Tibial artery (tissue), 4 donors: ENCODE data around the gene WASF3.
A peak's percentile ranks its signal among the peaks of the same experiment; 100 is the strongest.
"Not testable (repeated sequence)": the region's sequence is repeated elsewhere in the genome, so short reads cannot be mapped to it uniquely, and the experiment has no call there.

Experiments
- DNase-seq, 2 donors: peaks; one replicate each; pipeline ENCODE4 v3.0.0-alpha.2; 2019
- H3K27ac ChIP-seq, 2 donors: fragments of 200-600 bp; sonication (generic) in 1 of 2; 1 replicate in 1 of 2; 2 replicates in 1 of 2; pipeline ENCODE4 v1.5.1; 2018 to 2019; ENCODE audit warnings: mild to moderate bottlenecking in 1 of 2
- H3K27me3 ChIP-seq, 2 donors: fragments of 200-600 bp; sonication (generic) in 1 of 2; one replicate each; pipeline versions ENCODE4 v1.5.1 to v1.6.0; 2016 to 2019
- H3K36me3 ChIP-seq, 3 donors: fragments of 200-600 bp; sonication (generic) in 2 of 3; one replicate each; pipeline ENCODE4 v1.5.1; 2016 to 2019; ENCODE audit warnings: mild to moderate bottlenecking in 2 of 3
- H3K4me1 ChIP-seq, 4 donors: fragments of 200-600 bp; sonication (generic) in 2 of 4; 1 replicate in 3 of 4; 2 replicates in 1 of 4; pipeline ENCODE4 v1.5.1; 2016 to 2019
- H3K4me3 ChIP-seq, 2 donors: fragments of 200-600 bp; sonication (generic) in 1 of 2; 1 replicate in 1 of 2; 2 replicates in 1 of 2; pipeline ENCODE4 v1.5.1; 2018 to 2019; ENCODE audit warnings: mild to moderate bottlenecking in 2 of 2
- H3K9me3 ChIP-seq, 3 donors: fragments of 200-600 bp; sonication (generic) in 1 of 3; one replicate each; pipeline ENCODE4 v1.5.1; 2016 to 2019
- CTCF ChIP-seq, 2 experiments: fragments of 200-600 bp in 1 of 2; fragments of 450-650 bp in 1 of 2; IDR thresholded peaks; one replicate each; pipeline ENCODE4 v1.5.1; 2017 to 2019; ENCODE audit warnings: antibody characterized with exemption in 2 of 2, mild to moderate bottlenecking in 1 of 2, moderate library complexity in 1 of 2
- intact Hi-C: fragments of 100-400 bp; cut with DNase I; formaldehyde crosslinking; loops from one replicate; pipeline ENCODE4 v1.15.0; 2023; ENCODE audit warnings: low total_unique reads

WASF3 gene

GRCh38 chr13:26718872-26719271 is 161.4 kb downstream of the WASF3 start:
- peaks cover 0 to 2% of the 10 kb centered on the region in 2 donors for H3K27me3 ChIP-seq
- no peak overlapping the region for H3K27ac ChIP-seq
- no peaks in the 10 kb centered on the region for H3K4me1 ChIP-seq
- H3K9me3 ChIP-seq, result no peaks in the 10 kb centered on the region
- intact Hi-C loops, result no loop called here
- no peak for DNase-seq
- H3K36me3 ChIP-seq, result no peaks in the 10 kb centered on the region
- no peak for TF ChIP-seq CTCF (IDR thresholded peaks at IDR 0.05)
- no peak overlapping the region for H3K4me3 ChIP-seq

- Histone ChIP-seq H3K9me3 (no peaks in the 10 kb centered on the region), H3K4me3 (no peak overlapping the region), H3K4me1 (no peaks in the 10 kb centered on the region), H3K27ac (no peak overlapping the region), H3K27me3 (peaks cover 0 to 2% of the 10 kb centered on the region in 2 donors), H3K36me3 (no peaks in the 10 kb centered on the region)
- no peak for TF ChIP-seq CTCF (IDR thresholded peaks at IDR 0.05)
- intact Hi-C loops, result no loop called here
- no peak for DNase-seq
Measured at GRCh38 chr13:26719356-26719945, 162.0 kb downstream of the WASF3 start.

GRCh38 chr13:26721251-26722121 is 164.0 kb downstream of the WASF3 start:
- H3K4me3 ChIP-seq, result no peak overlapping the region
- peaks cover 0 to 5% (median 0%) of the 10 kb centered on the region in 4 donors for H3K4me1 ChIP-seq
- no peak for DNase-seq
- H3K36me3 ChIP-seq, result no peaks in the 10 kb centered on the region
- peaks cover 0 to 2% of the 10 kb centered on the region in 2 donors for H3K27me3 ChIP-seq
- intact Hi-C loops, result no loop called here
- no peak overlapping the region for H3K27ac ChIP-seq
- no peaks in the 10 kb centered on the region for H3K9me3 ChIP-seq
- TF ChIP-seq CTCF (IDR thresholded peaks at IDR 0.05), result no peak

GRCh38 chr13:26722321-26722720 is 164.8 kb downstream of the WASF3 start:
- TF ChIP-seq CTCF (IDR thresholded peaks at IDR 0.05), result no peak
- H3K9me3 ChIP-seq, result no peaks in the 10 kb centered on the region
- no peak overlapping the region for H3K4me3 ChIP-seq
- intact Hi-C loops, result no loop called here
- no peaks in the 10 kb centered on the region for H3K36me3 ChIP-seq
- H3K27ac ChIP-seq, result no peak overlapping the region
- H3K27me3 ChIP-seq, result no peaks in the 10 kb centered on the region
- peaks cover 0 to 13% (median under 1%) of the 10 kb centered on the region in 4 donors for H3K4me1 ChIP-seq
- DNase-seq, result no peak

GRCh38 chr13:26723620-26724019 is 166.1 kb downstream of the WASF3 start:
- H3K4me3 ChIP-seq, H3K27me3 ChIP-seq, DNase-seq, H3K36me3 ChIP-seq, intact Hi-C loops, H3K27ac ChIP-seq, H3K9me3 ChIP-seq: not testable (repeated sequence)
- H3K4me1 ChIP-seq, result peaks cover 0 to 23% (median 2%) of the 10 kb centered on the region in 4 donors

- peak in 1 of 2 donors; percentile 25 for DNase-seq
- Histone ChIP-seq H3K4me1 (peaks cover 0 to 23% (median 2%) of the 10 kb centered on the region in 4 donors), H3K27me3 (no peaks in the 10 kb centered on the region), H3K4me3 (no peak overlapping the region), H3K36me3 (no peaks in the 10 kb centered on the region), H3K9me3 (no peaks in the 10 kb centered on the region), H3K27ac (peak overlapping the region in 1 of 2 donors; percentile 18)
- TF ChIP-seq CTCF (IDR thresholded peaks at IDR 0.05), result no peak
- intact Hi-C loops, result no loop called here
Measured at GRCh38 chr13:26726684-26727083, 169.2 kb downstream of the WASF3 start.
